Left forelimb (tissue), 1 donor: ENCODE results near the gene SLC16A13.
"Not testable (repeated sequence)": the region's sequence is repeated elsewhere in the genome, so short reads cannot be mapped to it uniquely, and the experiment has no call there.

Source experiments
- DNase-seq: peaks from one replicate; pipeline ENCODE4 v3.0.0-alpha.2; 2018; ENCODE audit warnings: low spot score

Gene SLC16A13

DNA sequence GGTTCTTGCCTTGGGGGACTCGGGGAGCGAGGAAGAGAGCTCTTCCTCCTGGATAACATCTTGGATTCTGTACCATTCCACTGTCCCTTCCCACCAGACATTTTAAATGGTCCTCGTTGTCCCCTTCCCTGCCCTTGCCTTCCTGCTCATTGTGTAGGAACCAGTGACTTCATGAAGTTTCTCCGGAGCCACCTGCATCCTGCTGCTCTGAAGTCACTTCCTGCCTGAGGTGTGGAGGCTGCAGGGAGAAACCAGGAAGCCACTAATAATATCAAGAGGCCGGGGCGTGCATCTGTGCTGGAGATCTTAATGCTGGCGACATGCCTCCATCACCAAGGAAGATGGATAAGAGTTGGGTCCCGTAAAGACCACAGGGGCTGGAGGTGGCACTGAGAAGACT is 6.2 kb upstream of the SLC16A13 start:
- DNase-seq: no peak

DNA sequence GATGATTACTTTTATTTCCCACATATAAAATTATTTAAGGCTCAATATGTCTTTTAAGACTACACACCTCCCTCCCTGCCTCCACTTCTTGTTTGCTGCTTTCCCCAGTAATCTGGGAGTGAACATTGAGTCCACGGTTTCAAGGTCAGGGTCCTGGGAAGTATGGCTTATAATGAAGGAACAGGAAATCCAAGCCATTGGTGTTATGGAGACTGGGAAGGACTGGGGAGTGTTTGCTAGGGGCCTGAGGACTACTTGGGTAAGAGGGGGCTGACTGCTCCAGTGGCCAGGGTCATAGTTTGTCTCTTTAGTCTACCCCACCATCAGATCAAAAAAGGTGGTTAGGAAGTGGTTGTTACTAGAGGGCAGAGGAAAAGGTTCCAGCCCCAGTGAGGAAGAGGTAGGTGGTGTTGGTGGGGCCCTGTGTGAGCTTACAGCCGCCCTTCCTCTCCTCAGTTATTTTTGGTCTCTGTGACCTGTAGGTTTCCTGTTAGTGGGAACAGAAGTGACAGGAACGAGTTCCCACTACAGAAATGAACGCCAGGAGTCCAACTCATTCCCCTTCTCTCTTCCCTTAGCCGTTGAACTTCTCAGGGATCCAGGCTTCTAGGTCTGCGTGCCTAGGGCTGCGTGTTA is 742 bp upstream of the SLC16A13 start:
- no peak for DNase-seq

GRCh38 chr17:7038025-7038862 is 2.4 kb downstream of the SLC16A13 start:
- DNase-seq: no peak

DNA sequence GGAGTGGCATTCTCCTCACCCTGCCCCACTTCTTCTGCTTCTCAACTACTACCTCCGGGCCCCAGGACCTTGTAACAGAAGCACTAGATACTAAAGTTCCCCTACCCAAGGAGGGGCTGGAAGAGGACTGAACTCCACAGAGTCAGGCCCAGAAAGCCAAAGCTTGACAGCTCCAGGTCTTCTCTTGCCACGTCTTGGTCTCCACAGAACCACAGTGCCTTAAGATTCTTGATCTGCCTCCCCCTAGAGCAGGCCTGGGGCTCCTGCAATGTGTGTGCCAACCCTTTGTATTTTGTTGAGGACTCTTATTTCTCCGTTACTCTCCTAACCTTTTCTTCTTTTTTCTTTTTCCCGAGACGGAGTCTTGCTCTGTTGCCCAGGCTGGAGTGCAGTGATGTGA is 4.0 kb downstream of the SLC16A13 start:
- DNase-seq: no peak

DNA sequence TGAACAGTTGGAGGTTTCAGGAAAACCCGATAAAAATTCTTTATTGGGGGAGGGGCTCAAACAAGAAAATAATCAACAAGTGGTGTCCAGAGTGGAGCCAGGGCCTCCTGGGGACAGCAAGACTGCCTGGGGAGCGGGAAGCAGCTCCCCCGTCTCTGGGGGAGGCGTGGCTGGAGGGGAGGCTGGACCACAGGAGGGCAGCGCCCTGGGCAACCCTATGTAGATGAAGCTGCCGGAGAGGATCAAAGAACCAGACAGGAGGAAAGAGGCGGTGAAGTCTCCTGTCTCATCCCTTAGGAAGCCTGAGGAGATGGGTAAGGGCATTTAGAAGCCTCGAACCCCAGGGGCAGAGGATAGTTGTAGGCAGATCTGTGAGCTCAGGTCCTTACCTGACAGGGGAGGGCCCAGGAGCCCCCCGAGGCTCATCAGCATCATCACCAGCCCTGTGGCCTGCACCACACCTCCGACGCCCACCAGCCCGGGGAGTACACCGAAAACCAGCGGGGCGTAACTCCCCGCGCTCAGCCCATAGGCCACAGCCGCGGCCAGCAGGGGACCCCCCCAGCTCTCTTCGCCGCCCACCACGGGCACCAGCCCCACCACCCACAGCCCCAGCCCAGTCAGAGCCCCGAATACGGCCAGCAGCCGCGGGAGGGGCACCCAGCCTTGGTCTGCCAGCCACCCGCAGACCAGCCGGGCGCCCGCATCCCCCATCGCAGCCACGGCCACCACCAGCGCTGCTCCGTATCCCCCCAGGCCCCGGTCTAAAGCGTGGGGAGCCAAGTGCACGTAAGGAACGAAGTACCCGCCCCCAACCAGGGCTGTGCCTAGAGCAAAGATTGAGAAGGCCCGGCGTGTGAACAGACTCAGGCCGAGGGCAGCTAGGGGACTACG is 6.0 kb downstream of the SLC16A13 start:
- no peak for DNase-seq

- no peak for DNase-seq
These were observed 6.8 kb downstream of the SLC16A13 start for GRCh38 chr17:7042501-7043181.

DNA sequence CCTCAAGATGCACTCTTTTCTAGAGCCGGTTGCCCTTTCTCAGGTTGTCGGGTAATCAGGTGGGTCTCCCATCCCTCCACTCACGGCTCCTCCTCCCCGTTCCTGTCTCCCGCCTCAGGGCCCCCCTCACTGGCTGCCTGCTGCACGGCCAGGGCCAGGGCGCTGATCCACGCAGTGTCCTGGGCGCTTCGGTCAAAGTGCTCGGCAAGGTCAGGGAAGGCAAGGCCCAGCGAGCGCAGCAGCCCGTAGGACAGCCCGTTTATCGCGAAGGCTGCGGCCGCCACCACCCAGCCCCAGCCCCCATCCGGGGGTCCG is 7.3 kb downstream of the SLC16A13 start:
- no peak for DNase-seq

- no peak for DNase-seq
These were observed 7.8 kb downstream of the SLC16A13 start, which contains the start of gene SLC16A11 for GRCh38 chr17:7043497-7044198. Gene SLC16A11 (minus strand): TSS chr17:7044092. CDS start chr17:7043513, 579 bp downstream.

- DNase-seq: no peak
These were observed 9.8 kb downstream of the SLC16A13 start for GRCh38 chr17:7045492-7046126.

DNA sequence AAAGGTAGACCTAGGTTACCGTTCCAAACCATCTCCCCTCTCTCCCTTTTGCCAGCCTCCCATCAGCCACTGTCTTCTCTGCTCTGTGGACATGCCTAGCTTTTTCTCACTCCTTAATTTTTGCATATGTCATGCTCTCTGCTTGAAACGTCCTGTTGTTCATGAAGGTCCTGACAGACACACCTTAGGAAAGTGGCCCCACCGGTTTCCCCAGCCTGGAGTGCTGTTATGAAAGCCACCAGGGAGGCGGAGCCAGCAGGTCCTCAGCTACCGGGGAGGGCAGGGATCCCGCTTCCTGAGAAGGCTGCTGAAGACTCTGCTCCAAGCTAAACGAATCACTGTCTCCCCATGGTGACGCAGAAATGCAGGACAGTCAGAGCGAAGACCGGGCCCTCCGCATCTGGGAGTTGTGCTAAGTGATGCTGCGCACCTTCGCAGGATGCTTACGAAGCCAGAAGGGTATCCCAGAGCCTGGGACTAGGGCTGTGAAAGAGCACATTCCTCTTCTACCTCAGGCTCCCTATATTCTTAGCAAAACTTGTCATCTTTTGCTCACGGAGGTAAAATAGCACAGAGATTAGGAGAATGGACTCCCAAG is 10.4 kb downstream of the SLC16A13 start:
- no peak for DNase-seq

DNA sequence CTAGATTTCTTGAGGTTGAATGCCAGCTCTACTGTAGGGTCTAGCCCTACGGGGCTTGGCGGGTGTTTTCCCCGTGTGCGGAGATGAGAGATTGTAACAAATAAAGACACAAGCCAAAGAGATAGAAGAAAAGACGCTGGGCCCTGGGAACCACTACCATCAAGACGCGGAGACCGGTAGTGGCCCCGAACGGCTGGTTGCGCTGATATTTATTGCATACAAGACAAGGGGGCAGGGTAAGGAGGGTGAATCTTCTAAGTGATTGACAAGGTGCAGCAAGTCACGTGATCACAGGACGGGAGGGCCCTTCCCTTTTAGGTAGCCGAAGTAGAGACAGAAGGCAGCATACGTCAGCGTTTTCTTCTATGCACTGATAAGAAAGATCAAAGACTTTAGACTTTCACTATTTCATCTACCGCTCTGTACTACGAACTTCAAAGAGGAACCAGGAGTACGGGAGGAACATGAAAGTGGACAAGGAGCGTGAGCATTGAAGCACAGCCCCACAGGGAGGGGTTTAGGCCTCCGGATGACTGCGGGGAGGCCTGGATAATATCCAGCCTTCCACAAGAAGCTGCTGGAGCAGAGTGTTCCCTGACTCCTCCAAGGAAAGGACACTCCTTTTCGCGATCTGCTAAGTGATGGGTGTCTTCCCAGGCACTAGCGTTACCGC is 11.0 kb downstream of the SLC16A13 start:
- not testable (repeated sequence) for DNase-seq

DNA sequence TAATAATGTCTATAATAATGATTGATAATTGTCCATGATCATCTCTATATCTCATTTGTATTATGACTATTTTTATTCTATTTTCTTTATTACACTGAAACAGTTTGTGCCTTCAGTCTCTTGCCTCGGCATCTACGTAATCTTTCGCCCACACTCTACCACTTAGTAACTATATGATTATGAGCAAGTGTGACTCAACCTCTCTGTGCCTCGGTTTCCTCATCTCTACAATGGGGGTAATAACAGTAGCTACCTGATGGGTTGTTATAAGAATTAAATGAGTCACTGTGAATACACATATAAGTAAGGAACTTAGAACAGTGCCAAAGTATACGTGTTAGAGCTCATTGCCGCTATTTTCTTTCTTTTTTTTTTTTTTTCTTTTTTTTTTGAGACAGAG is 11.8 kb downstream of the SLC16A13 start:
- no peak for DNase-seq

- DNase-seq: no peak
These were observed 13.2 kb downstream of the SLC16A13 start for GRCh38 chr17:7048968-7049367.

- not testable (repeated sequence) for DNase-seq
These were observed 14.8 kb downstream of the SLC16A13 start for GRCh38 chr17:7050583-7050982.

DNA sequence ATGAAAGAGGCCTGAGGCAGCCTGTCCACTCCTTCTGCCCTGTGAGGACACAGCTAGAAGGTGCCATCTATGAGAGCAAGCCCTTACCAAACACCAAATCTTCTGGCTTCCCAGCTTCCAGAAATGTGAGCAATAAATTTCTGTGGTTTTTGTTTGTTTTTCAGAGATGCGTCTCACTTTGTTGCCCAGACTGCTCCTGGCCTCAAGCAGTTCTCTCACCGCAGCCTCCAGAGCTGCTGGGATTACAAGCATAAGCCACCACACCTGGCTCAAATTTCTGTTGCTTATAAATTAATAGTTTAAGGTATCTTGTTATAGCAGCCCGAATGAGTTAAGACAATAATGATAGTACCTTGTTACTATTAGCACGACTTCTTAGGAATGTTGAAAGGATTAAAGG is 20.6 kb downstream of the SLC16A13 start:
- no peak for DNase-seq

GRCh38 chr17:7058831-7059447 is 23.1 kb downstream of the SLC16A13 start:
- DNase-seq: no peak

DNA sequence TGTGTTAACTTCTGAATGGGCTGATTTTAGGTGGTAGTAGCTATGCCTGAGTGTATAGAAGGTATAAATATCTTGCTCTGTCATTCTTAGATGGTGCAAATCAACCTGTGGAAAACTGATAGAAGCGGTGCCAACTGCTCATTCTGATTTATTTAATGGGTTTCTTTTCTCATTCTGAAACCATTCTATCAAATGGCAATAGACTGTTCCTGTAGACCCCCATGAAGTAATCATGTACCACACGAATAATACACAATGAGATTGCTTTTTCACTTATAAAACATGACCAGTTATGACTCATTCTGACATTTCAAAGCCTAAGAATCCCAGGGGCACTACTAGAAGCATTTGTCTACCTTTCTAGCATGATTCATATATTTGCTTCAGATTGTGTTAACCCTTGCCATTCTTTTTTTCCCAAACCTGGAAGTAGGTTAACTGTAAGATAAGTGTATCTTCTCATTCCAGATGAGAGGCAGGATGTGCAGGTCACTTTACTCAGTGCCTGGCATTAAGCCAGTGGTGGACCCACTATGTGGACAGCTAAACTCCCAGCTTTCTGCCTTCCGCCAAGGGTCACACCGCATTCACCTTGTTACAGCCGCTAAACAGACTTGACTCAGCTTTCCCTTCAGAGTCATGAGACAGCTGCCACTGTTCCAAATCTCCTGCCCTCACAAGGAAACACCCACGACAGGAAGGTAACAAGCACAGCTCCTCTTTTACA is 24.5 kb downstream of the SLC16A13 start:
- DNase-seq: no peak

DNA sequence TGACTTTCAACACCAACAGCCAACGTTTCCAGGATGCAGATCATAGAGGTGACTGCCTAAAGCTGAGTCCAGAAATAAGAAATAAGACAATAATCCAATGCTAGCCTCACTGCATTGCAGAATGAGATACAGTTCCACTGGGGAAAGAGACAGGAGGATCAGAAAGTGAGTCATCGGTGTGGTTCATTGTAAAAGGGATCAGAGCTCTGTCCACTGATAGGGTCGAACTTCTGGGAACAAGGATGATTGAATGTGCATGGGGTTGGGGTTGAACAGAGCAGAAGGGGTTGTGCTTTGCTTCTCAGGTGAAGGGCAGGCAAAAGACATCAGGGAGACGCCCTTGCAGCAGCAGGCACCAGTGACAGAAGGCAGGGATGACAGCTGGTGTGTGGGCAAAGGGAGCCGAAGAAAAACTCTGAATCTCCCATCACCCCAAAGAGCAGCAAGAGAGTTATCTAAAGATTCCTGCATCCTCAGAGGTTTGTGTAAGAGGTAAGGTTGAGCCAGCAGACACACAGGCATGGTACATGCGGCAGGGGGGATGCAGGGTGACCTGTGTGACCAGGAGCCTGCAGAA is 27.8 kb downstream of the SLC16A13 start:
- no peak for DNase-seq
